ENCODE data around the gene DLEC1.
"Not testable (repeated sequence)": the region's sequence is repeated elsewhere in the genome, so short reads cannot be mapped to it uniquely, and the experiment has no call there.

Gene DLEC1

DNA sequence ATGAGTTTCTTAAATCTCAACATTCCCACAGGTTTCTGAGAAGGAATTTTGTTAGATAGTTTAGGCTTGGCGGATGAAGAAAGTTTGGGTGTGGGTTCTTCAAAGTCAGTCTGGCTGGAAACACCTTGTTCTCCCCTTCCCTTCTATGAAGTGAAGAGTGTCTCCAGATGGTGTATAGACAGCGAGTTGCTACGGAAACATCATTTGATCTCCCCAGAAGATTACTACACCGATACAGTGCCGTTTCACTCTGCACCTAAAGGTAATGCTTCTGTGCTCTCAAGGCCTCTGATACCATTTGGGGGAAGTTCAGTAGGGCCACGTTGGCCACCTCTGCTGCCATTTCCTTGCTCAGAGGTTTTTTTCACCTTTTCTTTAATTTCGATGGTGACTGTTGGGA is 20.6 kb downstream of the DLEC1 start:
- in situ Hi-C loops (cut with HindIII; ENCODE audit: low sequenced_read_pairs), result no loop called here
- no peak for DNase-seq (ENCODE audit: low read depth)
- no peak overlapping the region for H3K4me3 ChIP-seq (ENCODE audit: low read depth, low read length)
- TF ChIP-seq, protein P1, sequence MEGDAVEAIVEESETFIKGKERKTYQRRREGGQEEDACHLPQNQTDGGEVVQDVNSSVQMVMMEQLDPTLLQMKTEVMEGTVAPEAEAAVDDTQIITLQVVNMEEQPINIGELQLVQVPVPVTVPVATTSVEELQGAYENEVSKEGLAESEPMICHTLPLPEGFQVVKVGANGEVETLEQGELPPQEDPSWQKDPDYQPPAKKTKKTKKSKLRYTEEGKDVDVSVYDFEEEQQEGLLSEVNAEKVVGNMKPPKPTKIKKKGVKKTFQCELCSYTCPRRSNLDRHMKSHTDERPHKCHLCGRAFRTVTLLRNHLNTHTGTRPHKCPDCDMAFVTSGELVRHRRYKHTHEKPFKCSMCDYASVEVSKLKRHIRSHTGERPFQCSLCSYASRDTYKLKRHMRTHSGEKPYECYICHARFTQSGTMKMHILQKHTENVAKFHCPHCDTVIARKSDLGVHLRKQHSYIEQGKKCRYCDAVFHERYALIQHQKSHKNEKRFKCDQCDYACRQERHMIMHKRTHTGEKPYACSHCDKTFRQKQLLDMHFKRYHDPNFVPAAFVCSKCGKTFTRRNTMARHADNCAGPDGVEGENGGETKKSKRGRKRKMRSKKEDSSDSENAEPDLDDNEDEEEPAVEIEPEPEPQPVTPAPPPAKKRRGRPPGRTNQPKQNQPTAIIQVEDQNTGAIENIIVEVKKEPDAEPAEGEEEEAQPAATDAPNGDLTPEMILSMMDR (IDR thresholded peaks at IDR 0.05; ENCODE audit: low read depth, low read length, missing control alignments), result no peak

DNA sequence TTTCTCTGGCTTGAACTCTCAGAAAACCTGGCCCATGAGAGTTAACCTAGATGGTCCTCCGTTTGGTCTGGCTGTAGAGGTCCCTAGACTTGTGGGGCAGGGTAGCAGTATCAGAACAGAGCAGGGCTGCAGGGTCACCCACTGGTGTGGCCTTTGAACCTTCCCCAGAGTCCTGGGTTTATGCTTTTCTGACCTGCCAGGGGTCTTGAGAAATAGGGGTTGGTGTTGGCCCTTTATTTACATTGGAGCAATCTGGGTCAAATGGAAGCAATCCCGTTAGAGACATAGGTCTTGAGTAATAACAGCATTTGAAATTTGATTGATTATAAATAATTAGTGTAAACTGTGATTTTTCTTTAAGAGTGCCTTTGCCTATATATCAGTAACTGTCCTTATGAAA is 23.8 kb downstream of the DLEC1 start:
- H3K4me3 ChIP-seq (ENCODE audit: low read depth, low read length), result no peak overlapping the region
- DNase-seq (ENCODE audit: low read depth), result no peak
- TF ChIP-seq, protein P1 (IDR thresholded peaks at IDR 0.05; ENCODE audit: low read depth, low read length, missing control alignments), result no peak
- in situ Hi-C loops (cut with HindIII; ENCODE audit: low sequenced_read_pairs), result no loop called here

DNA sequence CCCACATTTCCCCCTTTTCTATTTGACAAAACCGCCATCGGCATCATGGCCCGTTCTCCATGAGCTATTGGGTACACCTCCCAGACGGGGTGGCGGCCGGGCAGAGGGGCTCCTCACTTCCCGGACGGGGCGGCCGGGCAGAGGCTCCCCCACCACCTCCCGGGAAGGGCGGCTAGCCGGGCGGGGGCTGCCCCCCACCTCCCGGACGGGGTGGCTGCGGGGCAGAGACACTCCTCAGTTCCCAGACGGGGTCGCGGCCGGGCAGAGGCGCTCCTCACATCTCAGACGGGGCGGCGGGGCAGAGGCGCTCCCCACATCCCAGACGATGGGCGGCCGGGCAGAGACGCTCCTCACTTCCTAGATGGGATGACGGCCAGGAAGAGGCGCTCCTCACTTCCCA is 25.4 kb downstream of the DLEC1 start:
- in situ Hi-C loops (cut with HindIII; ENCODE audit: low sequenced_read_pairs); DNase-seq (ENCODE audit: low read depth); H3K4me3 ChIP-seq (ENCODE audit: low read depth, low read length): not testable (repeated sequence)

DNA sequence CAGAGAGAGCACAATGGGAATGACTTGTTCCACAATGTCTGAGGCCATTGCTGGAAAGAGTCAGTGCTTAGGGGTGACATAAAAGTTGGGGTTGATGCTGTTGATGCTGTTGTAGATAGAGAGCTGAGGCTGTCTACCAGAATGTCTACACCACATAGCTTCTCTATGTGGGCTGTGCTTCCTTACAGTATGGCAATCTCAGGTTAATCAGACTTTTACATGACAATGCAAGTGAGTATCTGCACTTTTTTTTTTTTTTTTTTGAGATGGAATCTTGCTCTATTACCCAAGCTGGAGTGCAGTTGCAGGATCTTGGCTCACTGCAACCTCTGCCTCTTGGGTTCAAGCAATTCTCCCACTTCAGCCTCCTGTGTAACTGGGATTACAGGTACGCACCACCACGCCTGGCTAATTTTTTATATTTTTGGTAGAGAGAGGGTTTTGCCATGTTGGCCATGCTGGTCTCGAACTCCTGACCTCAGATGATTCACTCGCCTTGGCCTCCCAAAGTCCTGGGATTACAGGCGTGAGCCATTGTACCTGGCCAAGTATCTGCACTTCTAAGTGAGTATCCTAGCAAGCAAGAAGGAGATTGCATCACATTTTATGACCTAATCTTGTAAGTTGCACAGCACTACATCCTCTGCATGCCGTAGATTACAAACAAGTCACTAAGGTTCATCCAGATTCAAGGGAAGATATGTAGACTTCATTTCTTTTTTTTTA is 28.7 kb downstream of the DLEC1 start:
- DNase-seq (ENCODE audit: low read depth), result no peak
- TF ChIP-seq, protein P1 (IDR thresholded peaks at IDR 0.05; ENCODE audit: low read depth, low read length, missing control alignments), result no peak
- no peak overlapping the region for H3K4me3 ChIP-seq (ENCODE audit: low read depth, low read length)
- in situ Hi-C loops (cut with HindIII; ENCODE audit: low sequenced_read_pairs), result no loop called here

DNA sequence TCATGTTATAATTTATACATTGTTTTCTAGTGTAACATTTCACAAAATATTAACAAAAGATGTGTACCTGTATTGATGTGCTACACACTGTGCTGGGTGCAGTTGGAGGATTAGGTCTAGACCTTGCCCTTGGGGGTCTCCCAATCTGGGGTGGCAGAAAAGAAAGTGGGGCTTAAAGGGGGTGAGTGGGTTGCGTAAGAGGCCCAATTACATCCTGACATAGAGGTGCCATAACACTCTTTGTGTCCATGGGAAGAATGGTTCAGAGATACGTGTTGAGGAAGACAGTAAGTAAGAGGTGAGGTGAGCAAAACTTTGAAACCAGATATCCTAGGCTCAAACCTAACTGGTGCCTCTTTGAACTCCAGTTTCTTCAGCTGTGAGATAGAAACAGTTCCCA is 31.0 kb downstream of the DLEC1 start:
- TF ChIP-seq, protein P1 (IDR thresholded peaks at IDR 0.05; ENCODE audit: low read depth, low read length, missing control alignments), result no peak
- DNase-seq (ENCODE audit: low read depth), result no peak
- H3K4me3 ChIP-seq (ENCODE audit: low read depth, low read length), result no peak overlapping the region
- in situ Hi-C loops (cut with HindIII; ENCODE audit: low sequenced_read_pairs), result no loop called here

DNA sequence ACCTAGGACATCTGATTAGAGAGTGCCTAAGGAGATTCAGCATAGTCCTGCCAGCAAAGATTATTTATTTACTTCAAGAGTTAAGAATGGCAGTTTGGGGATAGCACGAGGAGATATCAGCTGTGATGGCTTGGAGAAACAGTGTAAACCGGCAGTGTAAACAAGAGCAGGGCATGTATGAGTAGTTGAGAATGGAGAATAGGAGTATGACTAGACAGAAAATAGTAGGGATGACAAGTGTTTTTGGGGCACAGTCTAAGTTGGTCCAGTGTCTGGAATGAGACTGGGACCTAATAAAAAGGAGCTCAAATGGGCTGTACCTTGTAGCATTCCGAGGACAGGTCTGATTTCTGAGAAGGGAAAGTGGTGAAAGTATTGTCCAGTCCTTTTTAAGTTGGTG is 38.1 kb downstream of the DLEC1 start:
- H3K4me3 ChIP-seq (ENCODE audit: low read depth, low read length); DNase-seq (ENCODE audit: low read depth); in situ Hi-C loops (cut with HindIII; ENCODE audit: low sequenced_read_pairs): not testable (repeated sequence)

DNA sequence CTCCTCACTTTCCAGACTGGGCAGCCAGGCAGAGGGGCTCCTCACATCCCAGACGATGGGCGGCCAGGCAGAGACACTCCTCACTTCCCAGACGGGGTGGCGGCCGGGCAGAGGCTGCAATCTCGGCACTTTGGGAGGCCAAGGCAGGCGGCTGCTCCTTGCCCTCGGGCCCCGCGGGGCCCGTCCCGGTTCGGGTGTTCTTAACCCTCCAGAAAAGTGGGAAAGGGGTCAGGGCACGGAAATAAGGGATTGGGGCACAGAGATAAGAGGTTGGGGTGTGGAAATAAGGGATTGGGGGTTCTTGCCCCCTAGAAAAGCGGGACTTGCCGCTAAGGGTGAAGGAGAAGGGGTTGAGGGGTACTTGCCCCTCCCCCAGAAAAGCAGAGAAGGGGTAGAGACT is 43.3 kb downstream of the DLEC1 start:
- DNase-seq (ENCODE audit: low read depth); in situ Hi-C loops (cut with HindIII; ENCODE audit: low sequenced_read_pairs); H3K4me3 ChIP-seq (ENCODE audit: low read depth, low read length): not testable (repeated sequence)

DNA sequence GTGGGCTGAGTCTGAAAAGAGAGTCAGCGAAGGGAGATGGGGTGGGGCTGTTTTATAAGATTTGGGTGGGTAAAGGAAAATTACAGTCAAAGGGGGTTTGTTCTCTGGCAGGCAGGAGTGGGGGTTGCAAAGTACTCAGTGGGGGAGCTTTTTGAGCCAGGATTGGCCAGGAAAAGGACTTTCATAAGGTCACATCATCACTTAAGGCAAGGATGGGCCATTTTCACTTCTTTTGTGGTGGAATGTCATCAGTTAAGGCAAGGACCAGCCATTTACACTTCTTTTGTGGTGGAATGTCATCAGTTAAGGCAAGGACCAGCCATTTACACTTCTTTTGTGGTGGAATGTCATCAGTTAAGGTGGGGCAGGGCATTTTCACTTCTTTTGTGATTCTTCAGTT is 44.2 kb downstream of the DLEC1 start:
- H3K4me3 ChIP-seq (ENCODE audit: low read depth, low read length); in situ Hi-C loops (cut with HindIII; ENCODE audit: low sequenced_read_pairs); DNase-seq (ENCODE audit: low read depth): not testable (repeated sequence)

DNA sequence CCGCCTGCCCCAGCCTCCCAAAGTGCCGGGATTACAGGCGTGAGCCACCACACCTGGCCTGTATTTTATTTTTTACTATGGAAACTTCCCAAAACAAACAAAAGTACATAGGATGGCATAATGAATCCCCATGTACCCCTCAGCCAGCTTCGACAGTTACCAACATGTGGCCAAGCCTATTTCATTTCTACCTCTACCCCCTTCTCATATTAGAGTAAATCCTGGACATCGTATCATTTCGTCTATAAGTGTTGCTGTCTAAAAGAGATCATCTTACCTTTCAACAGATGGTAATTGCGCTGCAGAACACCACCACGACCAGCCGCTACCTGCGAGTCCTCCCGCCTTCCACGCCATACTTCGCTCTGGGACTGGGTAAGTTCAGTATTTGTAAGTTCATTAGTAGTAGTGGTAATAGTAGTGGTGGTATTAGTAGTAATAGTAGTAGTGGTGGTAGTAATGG is 44.9 kb downstream of the DLEC1 start:
- TF ChIP-seq, protein P1 (IDR thresholded peaks at IDR 0.05; ENCODE audit: low read depth, low read length, missing control alignments), result no peak
- in situ Hi-C loops (cut with HindIII; ENCODE audit: low sequenced_read_pairs), result no loop called here
- DNase-seq (ENCODE audit: low read depth), result no peak

More for the DNA sequence above, 44.9 kb downstream of the DLEC1 start:
- H3K4me3 ChIP-seq (ENCODE audit: low read depth, low read length), result no peak overlapping the region
